Spleen (tissue), 11 donors: ENCODE measurements around the gene CISTR. TPM values are rescaled to one million over a fixed set of nuclear protein-coding genes. Genes with fewer than 3 reads are reported as not detected.

Experiments
- DNase-seq: peaks from one replicate; pipeline ENCODE4 v3.0.0-alpha.2; 2020
- H3K27ac ChIP-seq, 8 donors: fragments of 200-600 bp; sonication (generic) in 7 of 8; 1 replicate in 4 of 8; 2 replicates in 4 of 8; pipeline versions ENCODE4 v1.5.0 to v1.8.0; 2016 to 2021; ENCODE audit warnings: inconsistent platforms in 4 of 8, mild to moderate bottlenecking in 4 of 8, moderate library complexity in 1 of 8
- H3K27me3 ChIP-seq, 7 donors: fragments of 200-600 bp; sonication (generic) in 6 of 7; replicated peaks in 1 of 7; 1 replicate in 4 of 7; 2 replicates in 3 of 7; pipeline versions ENCODE4 v1.5.0 to v1.8.0; 2016 to 2021; ENCODE audit warnings: inconsistent platforms in 3 of 7, mild to moderate bottlenecking in 1 of 7
- H3K36me3 ChIP-seq, 6 donors: fragments of 200-600 bp; sonication (generic) in 5 of 6; 1 replicate in 4 of 6; 2 replicates in 2 of 6; pipeline versions ENCODE4 v1.5.0 to v1.8.0; 2016 to 2021; ENCODE audit warnings: inconsistent platforms in 2 of 6
- H3K4me1 ChIP-seq, 6 donors: fragments of 200-600 bp; sonication (generic) in 5 of 6; 1 replicate in 3 of 6; 2 replicates in 3 of 6; pipeline versions ENCODE4 v1.5.0 to v1.8.0; 2016 to 2021; ENCODE audit warnings: inconsistent platforms in 3 of 6
- H3K4me3 ChIP-seq, 8 donors: fragments of 200-600 bp; sonication (generic) in 7 of 8; 1 replicate in 4 of 8; 2 replicates in 4 of 8; pipeline versions ENCODE4 v1.5.0 to v1.8.0; 2016 to 2021; ENCODE audit warnings: inconsistent platforms in 4 of 8, mild to moderate bottlenecking in 4 of 8, moderate library complexity in 2 of 8
- H3K9me3 ChIP-seq, 8 donors: fragments of 200-600 bp; sonication (generic) in 7 of 8; 1 replicate in 4 of 8; 2 replicates in 4 of 8; pipeline versions ENCODE4 v1.5.0 to v1.8.0; 2016 to 2021; ENCODE audit warnings: inconsistent platforms in 4 of 8
- POLR2A ChIP-seq, 3 donors: fragments of 450-650 bp; IDR thresholded peaks; one replicate each; pipeline ENCODE4 v1.5.1; 2017; ENCODE audit warnings: antibody characterized with exemption in 3 of 3, mild to moderate bottlenecking in 1 of 3
- POLR2AphosphoS5 ChIP-seq, 3 donors: sonication (generic); formaldehyde crosslinking; IDR thresholded peaks; one replicate each; pipeline ENCODE4 v1.5.1; 2017; ENCODE audit warnings: antibody characterized with exemption in 3 of 3
- WGBS, 5 donors: extraction: QIAGEN DNeasy Blood & Tissue Kit in 3 of 5; methylation state at CpG; one replicate each; pipeline versions ENCODE4 v1.1.5 to v1.1.7; 2013 to 2018; 5-methylcytosine and 5-hydroxymethylcytosine counted together
- intact Hi-C: fragments of 100-400 bp; cut with DNase I; formaldehyde crosslinking; loops from one replicate; pipeline ENCODE4 v1.15.0; 2023; ENCODE audit warnings: low total_unique reads
- polyA plus RNA-seq, 3 donors: library from polyadenylated mRNA; stranded (reverse); fragments of 200-250 nt; gene quantifications; one replicate each; pipeline ENCODE4 v1.2.1, GENCODE V29; 2013
- total RNA-seq, 7 donors: library from RNA; depleted of rRNA in 3 of 7; stranded (reverse); fragments of >200 nt in 3 of 7; fragmentation: NEBNext Ultra II Directional in 4 of 7; extraction: Animal tissue kit (Norgen Biotek cat#: 25700) in 4 of 7; gene quantifications; one replicate each; pipeline versions ENCODE4 v1.1.0 to v1.2.1, GENCODE V29; 2016 to 2021
- TF ChIP-seq, protein P1 (sequence below), 11 experiments: fragments of 200-600 bp in 7 of 11; fragments of 450-650 bp in 4 of 11; sonication (generic) in 4 of 11; IDR thresholded peaks in 8 of 11; conservative IDR thresholded peaks in 3 of 11; 1 replicate in 7 of 11; 2 replicates in 4 of 11; pipeline versions ENCODE4 v1.4.0 to v1.8.0; 2016 to 2021; ENCODE audit warnings: antibody characterized with exemption in 11 of 11, inconsistent platforms in 4 of 11, mild to moderate bottlenecking in 1 of 11
- donor health status: healthy with polysubstance abuse.
- donor health status: DM: no; HTN: no; CAD: no; lungs with moderate emphysema.
- donor health status: DM: no; HTN: no; CAD: no.
- donor health status: Bipolar disorder and iron deficiency.
- donor health status: healthy.
- donor health status: DM: no; HTN: no; CAD: no.
- donor health status: DM: yes; HTN: yes; CAD: no.

Gene CISTR
- total and polyA plus RNA-seq, 10 donors: 0.20 TPM; not detected in 9

DNA sequence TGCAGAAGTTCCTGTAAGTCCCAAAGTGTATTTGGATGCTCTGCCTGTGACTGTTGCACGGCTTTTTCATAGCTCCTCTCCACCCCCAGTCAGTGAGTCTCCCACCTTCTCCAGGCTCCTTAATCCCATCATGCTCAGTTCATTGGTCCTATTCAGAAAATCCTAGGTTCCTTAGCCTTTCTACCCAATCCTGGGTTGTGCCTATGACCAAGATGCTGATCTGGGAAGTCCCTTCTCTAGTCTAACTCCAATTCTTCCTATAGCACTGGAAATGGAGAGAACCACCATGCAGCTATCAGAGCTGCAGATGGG, 7.7 kb downstream of the CISTR start:
- Histone ChIP-seq H3K27ac (no peak overlapping the region), H3K4me3 (no peak overlapping the region), H3K4me1 (peaks cover 12 to 49% (median 30%) of the 10 kb centered on the region in 6 donors), H3K27me3 (peaks cover 5 to 98% (median 44%) of the 10 kb centered on the region in 7 donors), H3K9me3 (no peaks in the 10 kb centered on the region), H3K36me3 (no peaks in the 10 kb centered on the region)
- WGBS, 5 donors: 76 to 96% (median 83%) methylated on average over 1 of the region's 1 CpG
- DNase-seq: no peak
- intact Hi-C loops: loop anchor here (2.0 kb wide), 1 partner anchor 41 kb away; no protein-coding TSS in a partner anchor
- no peak for TF ChIP-seq POLR2A (IDR thresholded peaks at IDR 0.05)

DNA sequence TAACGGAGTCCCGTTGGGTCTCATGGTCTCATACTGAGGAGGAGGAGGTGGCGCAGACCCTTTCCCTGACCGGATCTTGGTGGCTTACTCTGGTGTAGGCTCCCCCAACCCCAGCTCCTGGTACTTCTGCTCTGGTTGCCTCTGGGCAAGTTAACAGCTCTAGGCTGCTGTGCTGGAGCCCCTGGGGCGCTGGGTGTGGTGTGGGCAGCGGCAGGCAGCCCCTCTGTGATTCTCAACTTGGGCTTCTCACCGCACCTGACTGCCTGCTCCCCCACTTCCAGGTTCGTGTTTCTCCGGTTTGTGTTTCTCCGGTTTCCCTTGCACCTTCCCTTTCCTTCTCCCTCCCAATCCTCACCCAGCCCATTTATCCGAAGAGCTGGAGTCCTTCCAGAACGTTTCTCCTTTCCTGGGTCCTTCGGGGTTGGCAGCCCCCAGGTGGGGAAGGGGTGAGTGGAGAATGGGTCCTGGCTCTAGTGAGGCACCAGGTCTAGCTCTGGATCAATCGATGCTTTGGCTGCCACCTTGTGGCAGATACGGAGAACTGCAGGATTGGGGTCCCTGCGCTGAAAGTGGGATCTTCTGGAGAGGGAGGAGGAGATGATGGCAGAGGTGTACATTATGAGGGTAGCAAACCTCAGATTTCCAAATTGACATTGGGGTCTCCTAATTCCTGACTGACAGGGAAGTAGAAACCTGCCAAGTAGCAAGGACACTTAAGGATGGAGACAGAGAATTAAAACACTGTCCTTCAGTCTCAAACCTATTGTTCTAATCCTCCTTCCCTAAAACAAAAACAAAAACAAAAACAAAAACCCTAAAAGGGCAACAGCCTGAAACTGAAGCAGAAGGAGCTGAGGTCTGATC, 8.3 kb downstream of the CISTR start:
- TF ChIP-seq POLR2A (IDR thresholded peaks at IDR 0.05): no peak
- TF ChIP-seq POLR2AphosphoS5 (IDR thresholded peaks at IDR 0.05): no peak
- TF ChIP-seq, protein P1, sequence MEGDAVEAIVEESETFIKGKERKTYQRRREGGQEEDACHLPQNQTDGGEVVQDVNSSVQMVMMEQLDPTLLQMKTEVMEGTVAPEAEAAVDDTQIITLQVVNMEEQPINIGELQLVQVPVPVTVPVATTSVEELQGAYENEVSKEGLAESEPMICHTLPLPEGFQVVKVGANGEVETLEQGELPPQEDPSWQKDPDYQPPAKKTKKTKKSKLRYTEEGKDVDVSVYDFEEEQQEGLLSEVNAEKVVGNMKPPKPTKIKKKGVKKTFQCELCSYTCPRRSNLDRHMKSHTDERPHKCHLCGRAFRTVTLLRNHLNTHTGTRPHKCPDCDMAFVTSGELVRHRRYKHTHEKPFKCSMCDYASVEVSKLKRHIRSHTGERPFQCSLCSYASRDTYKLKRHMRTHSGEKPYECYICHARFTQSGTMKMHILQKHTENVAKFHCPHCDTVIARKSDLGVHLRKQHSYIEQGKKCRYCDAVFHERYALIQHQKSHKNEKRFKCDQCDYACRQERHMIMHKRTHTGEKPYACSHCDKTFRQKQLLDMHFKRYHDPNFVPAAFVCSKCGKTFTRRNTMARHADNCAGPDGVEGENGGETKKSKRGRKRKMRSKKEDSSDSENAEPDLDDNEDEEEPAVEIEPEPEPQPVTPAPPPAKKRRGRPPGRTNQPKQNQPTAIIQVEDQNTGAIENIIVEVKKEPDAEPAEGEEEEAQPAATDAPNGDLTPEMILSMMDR (IDR thresholded peaks at IDR 0.05 in 8 of 11, conservative IDR thresholded peaks at IDR 0.05 in 3 of 11): peak; percentile 90 to 98 (median 96)
- intact Hi-C loops: loop anchor here (2.0 kb wide), 1 partner anchor 41 kb away; no protein-coding TSS in a partner anchor
- Histone ChIP-seq H3K9me3 (no peaks in the 10 kb centered on the region), H3K36me3 (no peaks in the 10 kb centered on the region), H3K27ac (no peak overlapping the region), H3K4me3 (peak overlapping the region in 2 of 8 donors; percentile 2 to 21), H3K4me1 (peaks cover 15 to 55% (median 36%) of the 10 kb centered on the region in 6 donors), H3K27me3 (peaks cover 5 to 98% (median 44%) of the 10 kb centered on the region in 7 donors)
- DNase-seq: peak; percentile 84
- WGBS, 5 donors: 13 to 20% (median 17%) methylated on average over 16 of the region's 16 CpGs

DNA sequence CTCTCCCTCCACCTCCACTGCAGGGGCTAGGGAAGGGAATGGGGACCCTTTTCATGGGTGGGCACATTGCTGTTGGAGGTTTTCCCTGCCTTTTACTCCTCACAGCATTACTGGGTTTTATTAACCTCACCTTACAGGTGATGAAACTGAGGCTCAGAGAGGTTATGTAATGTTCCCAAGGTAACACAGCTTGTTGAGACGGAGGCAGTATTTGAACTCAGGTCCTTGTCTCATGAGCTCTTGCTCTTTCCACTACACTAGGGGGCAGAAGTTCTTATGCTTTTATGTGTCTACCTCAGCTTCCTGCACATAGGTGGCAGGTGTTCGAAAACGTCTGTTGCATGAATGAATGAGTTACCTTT, 11.7 kb downstream of the CISTR start:
- Histone ChIP-seq H3K36me3 (no peaks in the 10 kb centered on the region), H3K4me1 (peaks cover 11 to 42% (median 29%) of the 10 kb centered on the region in 6 donors), H3K27ac (no peak overlapping the region), H3K27me3 (peaks cover 5 to 99% (median 42%) of the 10 kb centered on the region in 7 donors), H3K9me3 (no peaks in the 10 kb centered on the region), H3K4me3 (peak overlapping the region in 1 of 8 donors; percentile 59)
- TF ChIP-seq, protein P1 (IDR thresholded peaks at IDR 0.05 in 8 of 11, conservative IDR thresholded peaks at IDR 0.05 in 3 of 11): no peak
- no peak for TF ChIP-seq POLR2AphosphoS5 (IDR thresholded peaks at IDR 0.05)
- no peak for TF ChIP-seq POLR2A (IDR thresholded peaks at IDR 0.05)
- DNase-seq: no peak
- intact Hi-C loops: no loop called here
- 66 to 74% (median 71%) methylated on average over 3 of the region's 3 CpGs for WGBS, 5 donors

DNA sequence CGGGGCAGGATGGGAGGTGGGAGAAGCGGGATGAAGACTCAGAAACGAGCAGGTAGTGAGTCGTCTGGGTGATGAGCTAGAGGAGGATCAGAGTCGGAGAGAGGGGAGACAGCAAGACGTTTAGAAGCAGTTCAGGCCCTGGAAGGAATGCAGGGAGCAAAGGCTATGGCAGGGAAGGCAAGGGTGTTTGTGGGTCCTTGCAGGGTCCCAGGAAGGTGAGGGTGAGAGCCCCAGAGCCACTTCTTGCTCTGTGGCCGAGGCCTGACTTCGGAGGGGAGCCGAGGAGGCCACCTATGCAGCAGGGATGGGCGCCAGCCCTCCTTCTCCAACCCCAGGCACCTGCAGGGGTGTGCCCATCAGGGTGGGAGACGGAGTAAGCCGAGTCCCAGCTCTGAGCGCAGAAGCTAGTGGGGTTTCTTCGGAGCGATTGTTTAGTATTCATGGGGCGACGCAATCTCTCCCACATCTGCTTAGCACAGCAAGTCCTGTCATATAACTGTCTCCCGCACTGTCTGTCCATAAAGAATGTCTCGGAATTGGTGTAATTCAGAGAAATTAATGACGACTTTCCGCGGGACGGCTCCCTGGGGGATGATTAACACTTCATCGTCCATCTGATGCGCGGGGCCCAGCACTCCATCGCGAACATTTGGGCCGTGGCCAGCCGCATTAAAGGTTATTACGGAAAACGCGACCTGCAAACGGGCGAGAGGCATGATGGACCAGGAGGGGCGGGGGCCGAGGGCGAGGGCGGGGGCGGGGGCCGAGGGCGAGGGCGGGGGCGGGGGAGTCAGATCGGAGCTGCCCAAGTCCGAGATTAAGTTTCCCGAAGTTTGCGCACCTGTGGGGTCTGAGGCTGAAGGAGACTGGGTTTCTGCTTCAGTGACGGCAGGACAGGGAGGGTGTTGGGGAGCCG, 12.3 kb downstream of the CISTR start:
- Histone ChIP-seq H3K4me1 (peaks cover 11 to 42% (median 29%) of the 10 kb centered on the region in 6 donors), H3K27me3 (peaks cover 5 to 97% (median 42%) of the 10 kb centered on the region in 7 donors), H3K36me3 (no peaks in the 10 kb centered on the region), H3K27ac (no peak overlapping the region), H3K4me3 (peak overlapping the region in 1 of 8 donors; percentile 59), H3K9me3 (no peaks in the 10 kb centered on the region)
- 4 to 6% (median 5%) methylated on average over 32 to 50 of the region's 50 CpGs for WGBS, 5 donors
- intact Hi-C loops: no loop called here
- TF ChIP-seq POLR2A (IDR thresholded peaks at IDR 0.05): no peak
- TF ChIP-seq POLR2AphosphoS5 (IDR thresholded peaks at IDR 0.05): no peak
- TF ChIP-seq, protein P1 (IDR thresholded peaks at IDR 0.05 in 8 of 11, conservative IDR thresholded peaks at IDR 0.05 in 3 of 11): no peak
- no peak for DNase-seq
